HG02885 (cell line): ENCODE measurements around the gene AVPR2.

Experiments used
- ATAC-seq: cut with Tn5 transposase; IDR thresholded peaks from one replicate; pipeline ENCODE4 v1.9.1; 2021; ENCODE audit warnings: mild to moderate bottlenecking; ENCODE audit not compliant: unreplicated experiment, poor library complexity

The AVPR2 gene

DNA sequence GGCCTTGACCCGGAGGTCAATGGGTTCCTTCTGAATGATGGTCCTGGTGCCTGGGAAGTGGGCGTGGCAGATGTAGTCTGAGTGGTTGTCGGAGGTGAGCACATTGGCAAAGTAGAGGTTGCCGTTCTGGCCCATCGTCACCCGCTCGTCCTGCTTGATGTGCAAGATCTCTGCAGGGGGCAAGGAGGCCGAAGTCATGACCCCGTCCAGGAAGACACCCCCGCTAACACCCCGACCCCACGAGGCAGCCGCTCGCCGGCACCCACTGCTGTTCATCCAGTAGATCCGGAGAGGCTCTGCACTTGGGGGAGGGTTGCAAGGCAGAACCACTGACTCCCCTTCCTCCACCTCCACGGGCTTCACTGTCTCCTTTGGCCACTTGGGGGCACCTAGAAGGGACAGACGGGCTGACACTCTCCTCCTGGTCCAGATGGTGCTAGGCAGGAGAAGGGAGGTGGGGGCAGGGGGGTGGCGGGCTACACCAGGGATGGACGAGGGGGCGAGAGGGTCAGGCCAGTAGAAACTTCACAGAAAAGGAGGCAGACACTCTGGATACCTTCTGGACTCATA lies 33.6 kb upstream of the AVPR2 start:
- ATAC-seq: no peak

DNA sequence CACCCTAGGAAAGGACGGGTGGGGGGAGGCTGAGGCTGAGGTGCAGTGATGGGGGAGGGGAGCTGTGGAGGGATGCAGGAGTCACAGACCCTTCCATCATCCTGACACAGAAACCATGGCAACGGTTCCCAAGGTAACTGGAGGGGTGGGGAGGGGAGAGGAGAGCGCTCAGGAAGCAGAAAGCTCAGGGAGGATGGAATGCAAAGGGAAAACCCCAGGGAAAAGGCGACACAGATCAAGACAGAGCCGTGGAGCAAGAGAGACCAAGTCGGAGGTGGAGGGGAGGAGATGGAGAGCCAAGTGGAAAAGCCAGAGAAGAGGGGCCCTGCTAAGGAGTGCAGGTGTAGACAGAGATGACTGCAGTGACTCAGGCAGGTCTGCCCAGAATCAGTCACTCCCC lies 33.0 kb upstream of the AVPR2 start:
- ATAC-seq: no peak

DNA sequence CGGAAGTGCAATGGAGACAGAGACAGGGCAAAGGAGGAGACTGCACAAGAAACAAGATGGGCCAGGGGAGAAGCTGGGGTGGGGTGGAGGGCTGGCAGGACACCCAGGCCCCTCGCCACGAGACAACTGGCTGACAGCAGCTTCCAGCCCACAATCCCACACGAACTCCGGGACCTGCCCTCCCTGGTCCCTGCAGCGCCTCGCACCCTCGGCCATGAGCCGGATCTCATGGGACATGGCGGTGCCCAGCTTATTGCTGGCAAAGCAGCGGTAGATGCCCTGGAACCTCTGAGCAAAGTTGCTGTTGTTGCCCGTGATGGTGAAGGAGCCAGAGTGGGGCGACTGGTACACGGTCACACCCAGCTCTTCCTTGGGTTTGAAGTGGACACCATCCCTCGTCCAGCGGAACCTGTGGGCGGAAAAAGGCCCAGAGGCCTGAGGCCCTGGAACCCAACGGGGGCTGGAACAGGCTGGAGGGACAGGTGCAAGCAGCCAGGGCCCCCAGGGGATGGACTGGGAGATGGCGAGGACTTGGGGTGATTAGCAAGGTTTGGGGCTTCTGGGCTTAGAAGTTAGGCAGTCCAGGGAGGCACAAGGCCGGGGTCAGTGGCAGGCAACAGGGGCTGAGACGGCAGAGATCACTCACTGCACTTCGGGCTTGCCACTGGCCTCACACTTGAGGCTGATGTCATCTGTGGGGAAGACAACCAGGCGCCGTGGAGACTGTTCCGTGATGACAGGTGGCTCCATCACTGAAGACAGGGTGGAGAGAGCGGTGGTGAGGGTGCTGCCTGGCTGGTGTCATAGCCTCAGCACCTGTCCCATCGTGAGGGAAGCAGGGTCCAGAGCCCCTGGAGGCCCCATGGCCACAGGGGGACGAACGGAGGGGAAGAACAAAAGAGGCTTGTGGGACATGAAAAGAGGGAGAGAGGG lies 32.3 kb upstream of the AVPR2 start:
- no peak for ATAC-seq

DNA sequence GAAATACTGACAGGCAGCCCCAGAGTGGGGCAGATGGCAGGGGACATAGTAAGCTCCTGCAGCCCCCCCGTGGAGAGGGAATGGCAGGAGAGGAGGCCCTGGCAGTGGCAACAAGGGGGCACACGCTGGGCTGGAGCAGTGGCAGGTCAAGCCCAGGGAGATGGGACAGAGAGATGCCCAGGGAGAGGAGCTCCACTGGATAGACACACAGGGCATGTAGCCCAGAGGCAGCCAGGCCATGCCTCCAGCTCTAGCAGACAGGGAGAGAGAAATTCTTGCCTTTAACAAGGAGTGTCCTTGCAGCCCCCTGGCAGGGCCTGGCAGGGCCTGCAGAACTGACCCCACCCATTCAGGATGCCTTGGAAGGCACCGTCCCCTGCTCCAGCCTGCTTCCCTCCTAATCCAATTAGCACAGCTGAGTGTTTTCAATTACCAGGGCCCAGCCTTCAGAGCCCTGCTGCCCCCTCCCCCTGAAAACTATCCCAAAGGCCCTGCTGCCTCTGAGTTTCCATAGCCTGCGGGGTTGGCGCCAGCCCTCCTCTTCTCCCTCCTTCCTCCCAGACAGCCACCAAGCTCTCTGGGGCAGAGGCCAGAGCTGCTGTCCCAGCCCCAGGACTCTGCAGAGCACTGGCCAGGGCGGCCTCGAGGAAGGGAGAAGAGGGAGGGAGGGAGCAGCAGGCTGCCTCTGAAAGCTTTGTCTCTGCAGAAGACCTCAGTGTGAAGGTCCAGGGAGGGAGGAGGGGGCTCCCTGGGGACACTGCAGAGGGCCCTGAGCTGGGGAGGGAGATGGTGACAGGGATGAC lies 31.0 kb upstream of the AVPR2 start:
- no peak for ATAC-seq

DNA sequence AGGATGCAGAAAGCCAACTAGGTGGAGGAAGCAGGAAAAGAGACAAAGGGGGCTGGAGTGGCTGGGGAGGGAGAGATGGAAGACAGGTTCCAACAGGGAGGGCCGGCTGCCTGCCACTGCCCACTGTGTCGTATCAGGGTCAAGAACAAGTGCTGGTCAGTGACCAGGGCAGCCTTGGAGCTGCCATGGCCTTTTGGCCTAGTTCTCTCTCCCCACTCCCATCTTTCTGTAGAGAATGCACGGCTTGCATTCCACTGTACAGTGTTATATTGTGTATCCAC lies 30.4 kb upstream of the AVPR2 start:
- ATAC-seq: no peak

DNA sequence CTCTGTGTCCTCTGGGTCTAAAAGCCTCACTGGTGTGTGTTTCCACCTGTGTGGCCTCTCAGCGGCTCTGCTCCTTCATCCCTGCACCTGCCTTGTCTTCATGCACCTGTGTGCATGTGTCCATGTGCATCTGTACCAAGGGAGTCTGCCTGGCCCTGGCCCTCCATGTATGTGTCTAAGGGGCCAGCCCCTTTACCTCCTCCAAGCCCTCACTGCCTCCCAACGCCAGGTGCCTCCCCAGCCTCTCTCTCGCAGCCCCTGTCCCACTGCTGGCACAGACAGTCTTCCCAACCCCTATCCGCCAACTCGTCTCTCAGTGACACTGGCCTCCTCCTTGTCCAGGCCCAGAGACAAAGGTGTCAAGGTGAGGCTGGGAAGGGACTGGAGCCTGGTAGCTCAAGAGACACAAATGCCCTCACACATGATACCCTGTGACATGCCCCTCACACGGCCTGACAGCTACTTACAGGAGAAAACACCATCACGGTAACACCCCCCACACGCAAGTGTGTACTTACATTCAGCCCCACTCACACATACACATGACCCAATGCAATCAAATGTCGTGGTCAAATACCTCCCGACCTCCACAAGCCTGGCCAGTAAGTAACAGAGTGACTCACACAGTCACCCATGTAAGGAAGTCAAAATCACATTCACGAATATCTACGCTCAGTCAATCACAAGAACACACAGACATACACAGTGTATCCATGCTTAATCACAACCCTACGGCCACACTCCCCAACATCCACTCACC lies 29.9 kb upstream of the AVPR2 start:
- no peak for ATAC-seq

DNA sequence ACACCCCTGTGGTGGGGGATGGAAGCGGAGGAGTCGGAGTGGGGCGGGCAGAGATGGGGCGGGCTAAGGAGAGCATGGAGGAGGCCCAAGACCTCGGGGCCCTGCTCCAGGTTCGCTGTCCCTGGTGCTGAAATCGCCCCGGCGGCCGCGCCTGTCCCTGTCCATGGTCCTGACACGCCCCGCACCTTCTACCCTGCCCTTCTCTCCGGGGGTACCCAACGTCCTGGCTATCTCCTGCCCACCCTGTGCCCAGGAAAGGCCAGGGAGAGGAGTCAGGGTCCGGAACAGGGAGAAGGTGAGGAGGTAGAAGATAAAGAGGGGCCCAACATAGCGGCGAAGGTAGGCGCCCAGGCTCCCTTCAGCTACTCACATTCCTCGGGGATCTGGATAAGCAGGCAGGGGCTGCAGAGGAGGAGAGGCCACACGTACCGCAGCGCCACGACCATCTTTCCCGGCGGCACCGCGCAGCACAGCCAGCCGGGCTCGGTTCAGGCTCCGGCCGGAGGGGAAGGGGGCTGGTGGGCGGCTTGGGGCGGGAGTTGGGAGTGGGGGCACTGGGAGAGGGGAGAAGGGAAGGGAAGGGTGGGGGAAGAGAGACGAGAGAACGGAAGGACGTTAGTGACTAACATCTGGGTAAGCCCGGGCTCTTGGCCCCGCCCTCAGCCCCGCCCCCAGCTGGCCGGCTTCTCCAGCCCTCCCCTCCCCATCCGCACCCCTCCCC lies 28.9 kb upstream of the AVPR2 start:
- no peak for ATAC-seq

DNA sequence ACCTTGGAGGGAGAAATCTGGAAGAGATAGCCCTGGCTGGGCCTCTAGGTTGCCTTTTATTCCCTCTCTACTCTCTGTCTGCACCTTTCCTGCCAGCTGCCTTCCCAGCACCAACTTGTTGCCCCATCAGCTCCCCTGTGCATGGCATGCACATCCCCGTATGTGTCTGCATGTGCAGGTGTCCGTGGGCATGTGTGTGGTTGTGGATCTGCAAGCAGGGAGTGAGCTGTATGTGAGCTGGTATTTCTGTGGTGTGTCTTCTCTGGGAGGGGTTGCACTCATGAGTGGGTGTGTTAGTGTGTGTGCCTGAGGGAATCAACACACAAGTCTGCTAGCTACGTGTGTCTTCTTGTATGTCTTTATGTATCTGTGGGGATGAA lies 28.4 kb upstream of the AVPR2 start:
- ATAC-seq: no peak

DNA sequence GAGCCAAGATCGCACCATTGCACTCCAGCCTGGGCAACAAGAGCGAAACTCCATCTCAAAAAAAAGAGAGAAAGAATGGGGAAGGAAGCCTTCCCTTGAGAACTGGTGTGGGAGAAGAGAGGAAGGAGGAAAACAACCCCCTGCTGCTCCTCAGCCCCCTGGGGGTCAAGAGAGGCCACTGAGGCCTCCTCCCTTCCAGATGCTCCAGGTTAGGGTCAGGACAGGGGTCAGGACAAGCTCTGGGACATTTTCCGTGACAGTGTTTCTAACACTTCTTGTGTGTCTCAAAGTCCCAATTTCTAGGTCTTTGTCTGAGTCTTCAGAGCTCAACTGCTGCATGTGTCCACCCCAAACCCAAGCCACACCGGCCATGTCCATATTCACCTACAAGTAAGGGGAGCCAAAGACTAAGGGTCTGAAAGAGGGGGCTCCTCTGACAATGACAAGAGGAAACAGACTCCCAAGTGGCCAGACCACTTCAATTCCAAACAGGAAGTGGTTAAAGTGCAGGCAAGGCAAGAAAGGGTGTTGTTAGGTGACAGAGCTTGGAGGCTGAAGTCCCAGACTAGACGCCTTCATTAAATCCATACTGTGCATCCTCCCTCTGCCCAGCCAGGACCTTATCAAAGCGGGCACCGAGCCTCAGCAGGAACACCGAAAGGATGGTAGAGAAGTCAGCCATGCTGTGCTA lies 26.8 kb upstream of the AVPR2 start:
- ATAC-seq: no peak

DNA sequence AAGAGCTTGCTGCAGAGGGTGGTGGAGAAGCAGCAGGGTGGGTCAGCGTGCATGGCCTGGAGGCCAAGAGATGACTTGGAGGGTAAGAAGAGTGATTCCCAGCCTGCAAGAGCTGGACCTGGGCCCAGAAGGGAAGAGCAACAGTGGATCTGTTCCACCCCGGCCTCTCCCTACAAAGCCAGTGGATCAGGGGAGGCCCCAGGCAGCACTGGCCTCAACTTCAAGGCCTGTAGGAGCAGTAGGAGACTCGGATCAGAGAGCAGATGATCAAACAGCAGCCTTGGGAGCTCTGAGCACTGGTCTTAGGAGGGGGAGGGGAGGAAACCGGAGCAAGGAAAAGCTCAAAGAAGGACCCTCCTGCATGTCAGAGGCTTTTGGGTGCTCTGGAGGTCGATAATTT lies 26.1 kb upstream of the AVPR2 start:
- no peak for ATAC-seq

DNA sequence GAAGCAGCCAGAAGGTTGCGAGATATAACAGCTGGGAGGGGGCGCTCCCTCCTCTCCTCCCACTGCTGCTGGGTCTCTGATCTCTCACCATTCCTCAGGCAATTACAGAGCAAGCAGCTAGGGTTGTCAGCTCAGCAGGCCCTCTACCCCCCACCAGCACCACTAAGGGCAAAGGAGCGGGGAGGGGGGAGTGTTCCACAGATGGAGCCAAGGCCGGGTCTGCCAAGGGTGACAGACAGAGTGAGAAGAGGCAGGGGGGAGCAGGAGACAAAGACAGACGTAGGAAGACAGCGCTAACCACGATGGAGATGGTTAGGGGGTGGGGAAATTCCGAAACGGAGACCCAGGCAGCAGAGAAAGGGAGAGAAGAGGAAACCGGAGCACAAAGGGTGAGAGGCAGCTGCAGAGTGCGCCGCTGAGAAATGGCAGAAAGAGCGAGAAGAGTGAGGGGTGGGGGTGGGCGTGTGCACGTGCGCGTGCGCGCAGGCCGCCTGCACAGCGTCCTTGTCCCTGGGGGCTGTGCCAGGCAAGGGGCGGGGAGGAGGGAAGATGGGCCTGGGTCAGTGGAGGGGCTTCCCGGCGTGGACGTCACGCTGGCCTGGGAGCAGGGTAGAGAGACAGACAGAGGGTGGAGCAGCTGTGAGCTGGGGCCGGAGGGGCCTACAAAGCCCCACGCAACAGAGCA lies 25.4 kb upstream of the AVPR2 start:
- no peak for ATAC-seq

DNA sequence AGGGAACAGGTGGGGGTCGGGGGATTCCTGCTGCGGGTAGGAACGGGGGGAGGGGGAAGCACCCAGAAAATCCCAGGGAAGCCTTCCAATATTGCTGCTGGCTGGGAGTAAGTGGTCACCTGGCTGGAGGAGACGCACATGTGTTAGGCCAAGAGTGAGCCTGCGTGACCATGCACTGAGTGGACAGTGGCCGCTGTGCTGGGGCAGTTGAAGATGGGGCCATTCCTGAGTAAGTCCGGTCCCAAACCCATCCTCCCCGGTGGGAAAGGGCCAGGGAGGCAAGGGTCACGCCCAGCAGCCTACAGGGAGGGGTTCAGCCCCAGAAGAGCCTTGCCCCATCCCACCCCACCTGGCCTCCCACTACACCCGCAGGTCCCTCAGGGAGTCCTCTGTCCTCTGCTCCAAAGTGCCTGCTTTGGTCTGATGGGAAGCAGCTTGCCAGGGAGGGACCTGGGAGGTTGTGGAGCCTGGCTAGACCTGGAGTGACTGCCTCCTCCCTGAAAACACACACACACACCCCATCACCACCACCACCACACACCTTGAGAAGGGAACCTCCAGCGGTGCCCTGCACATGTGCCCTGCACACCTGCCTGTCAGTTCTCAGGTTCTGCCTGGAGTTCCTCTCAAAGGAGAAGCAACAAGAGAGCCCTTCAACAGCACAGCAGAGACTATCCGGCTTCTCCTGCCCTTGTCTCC lies 24.6 kb upstream of the AVPR2 start:
- no peak for ATAC-seq

DNA sequence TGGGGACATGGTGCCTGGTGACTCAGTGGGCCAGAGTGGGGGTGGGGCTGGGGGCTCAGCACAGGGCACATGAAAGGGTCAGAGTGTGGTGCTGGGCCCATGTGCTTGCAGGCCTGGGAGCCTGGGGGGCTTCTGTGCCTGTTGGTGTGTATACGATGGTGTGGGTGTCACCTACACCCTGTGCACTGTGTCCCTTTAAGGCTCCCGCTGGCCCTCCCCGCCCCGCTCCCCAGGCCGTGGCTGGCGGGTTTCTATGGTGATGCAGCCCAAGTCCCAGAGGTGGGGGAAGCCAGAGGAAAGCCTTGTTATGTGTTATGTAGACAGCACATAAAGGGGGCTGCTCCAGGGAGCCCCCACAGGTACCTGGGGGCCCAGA lies 24.0 kb upstream of the AVPR2 start:
- ATAC-seq: no peak

DNA sequence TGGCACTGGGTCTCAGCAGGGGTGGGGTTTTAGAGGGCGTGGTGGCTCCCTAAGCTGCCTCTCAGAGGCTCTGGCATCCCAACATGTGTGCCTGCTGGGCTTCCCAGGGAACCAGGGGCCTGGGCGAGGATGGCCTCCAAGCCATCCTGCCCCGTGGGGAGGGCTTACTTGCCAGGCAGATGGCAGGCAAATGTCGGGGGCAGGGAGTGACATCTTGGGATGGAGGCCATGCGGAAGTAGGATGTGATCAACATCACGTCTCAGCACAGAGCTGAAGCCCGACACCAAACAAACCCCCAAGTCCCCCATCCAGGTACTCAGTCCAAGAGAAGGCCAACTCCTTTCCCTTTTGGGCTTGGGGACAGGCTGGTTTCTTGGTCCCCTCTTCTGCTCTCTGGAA lies 23.2 kb upstream of the AVPR2 start:
- ATAC-seq: no peak

DNA sequence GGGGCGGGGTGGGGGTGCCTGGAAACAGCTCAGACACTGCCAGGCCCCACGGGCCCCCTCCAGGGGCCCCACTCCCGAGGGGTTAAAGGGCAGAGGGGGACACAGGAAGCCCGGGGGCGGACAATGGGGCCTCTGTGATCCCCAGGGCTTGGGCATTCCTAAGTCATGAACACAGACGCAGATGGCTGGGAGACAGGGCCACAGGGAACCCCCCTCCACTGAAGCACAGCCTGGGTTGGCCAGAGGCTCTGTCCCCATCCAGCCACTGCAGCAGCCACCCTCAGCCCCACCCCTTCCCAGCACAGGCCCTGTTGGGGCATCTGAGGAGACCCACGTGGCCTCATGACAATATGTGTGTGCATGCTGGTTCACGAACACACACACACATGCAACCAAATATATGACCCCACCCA lies 22.4 kb upstream of the AVPR2 start:
- no peak for ATAC-seq

DNA sequence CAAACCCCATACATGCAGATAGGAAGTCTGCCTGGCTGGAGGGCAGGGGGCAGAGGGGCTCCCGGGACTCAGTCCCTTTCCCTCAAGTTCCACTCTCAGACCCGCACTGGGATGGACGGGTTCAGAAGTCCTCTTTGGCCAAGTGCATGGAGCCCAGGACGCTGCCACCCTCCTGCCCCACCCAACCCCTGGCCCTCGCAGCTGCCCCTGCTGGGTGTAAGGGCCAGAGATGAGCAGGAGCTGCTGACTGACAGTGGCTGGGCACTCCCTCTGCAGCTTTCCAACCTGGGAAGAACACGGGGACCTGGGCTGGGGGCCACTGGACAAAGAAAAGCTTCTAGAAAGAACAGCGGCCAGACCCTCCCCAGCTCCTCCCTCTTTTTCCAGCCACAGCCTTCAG lies 21.9 kb upstream of the AVPR2 start:
- ATAC-seq: no peak

DNA sequence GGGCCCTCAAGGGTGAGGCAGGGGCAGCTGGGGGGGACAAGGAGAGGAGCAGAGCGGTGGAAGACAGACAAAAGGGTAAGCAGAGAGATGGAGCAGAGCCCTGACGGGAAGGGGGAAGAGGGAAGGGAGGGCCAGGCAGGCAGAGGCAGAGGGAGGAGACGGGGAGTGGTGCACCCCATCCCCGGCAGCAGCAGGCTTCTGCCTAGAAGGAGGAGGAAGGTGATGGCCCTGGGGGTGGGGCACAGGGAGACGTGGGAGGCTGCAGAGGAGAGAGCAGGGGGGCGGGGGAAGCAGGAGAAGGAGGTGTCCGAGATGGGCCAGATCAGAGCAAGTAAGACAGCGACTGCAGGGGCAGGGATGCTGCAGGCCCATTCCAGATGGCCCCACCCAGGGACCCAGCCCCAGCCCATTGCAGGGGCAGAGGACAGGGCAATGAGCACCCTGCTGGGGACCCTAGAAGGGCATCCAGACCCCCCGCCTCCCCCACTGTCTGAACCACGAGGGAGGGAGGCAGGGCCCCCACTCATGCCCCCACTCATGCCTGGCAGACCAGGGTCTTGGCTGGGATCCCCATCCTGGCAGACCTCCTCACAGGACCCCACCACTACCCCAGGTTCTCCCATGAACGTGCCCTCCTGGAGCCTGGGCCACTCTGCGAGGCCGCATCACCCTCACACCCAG lies 21.2 kb upstream of the AVPR2 start:
- ATAC-seq: no peak

DNA sequence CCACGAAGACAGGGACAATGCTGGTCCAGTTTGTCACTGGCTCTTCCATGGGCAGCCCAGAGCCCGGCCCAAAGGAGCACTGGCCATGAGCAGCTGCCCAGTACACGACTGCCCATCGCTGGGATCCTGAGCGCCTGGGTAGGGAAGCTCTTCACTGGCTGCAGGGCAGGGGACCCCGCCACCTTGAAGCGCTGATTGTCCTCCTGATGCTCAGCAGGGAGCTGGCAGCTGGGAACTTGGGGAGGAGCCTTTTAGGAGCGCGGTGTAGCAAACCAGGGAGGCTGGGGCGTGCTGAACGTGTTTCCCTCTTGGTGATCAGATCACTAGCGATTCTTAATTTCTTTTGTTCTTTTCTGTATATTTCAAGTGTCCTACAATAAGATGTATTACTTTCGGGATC lies 20.3 kb upstream of the AVPR2 start:
- ATAC-seq: no peak
